Caco-2 (cell line): ENCODE measurements around the gene C3orf22. TPM values are rescaled to one million over a fixed set of nuclear protein-coding genes. Genes with fewer than 3 reads are reported as not detected.

Experiments
- BruUV-seq: library from RNA; stranded (reverse); fragments of 400-500 nt; replicated peaks from 2 replicates; lab custom pipeline; 2021; lab: Mats Ljungman, UMichigan
- CTCF ChIA-PET: fragments of 300-600 bp; sonication (Branson Sonifier 250); formaldehyde crosslinking; loops from one replicate; lab custom pipeline; 2022; ENCODE audit warnings: antibody characterized with exemption; lab: Charles Lee
- POLR2A ChIA-PET: fragments of 300-600 bp; sonication (Branson Sonifier 250); formaldehyde crosslinking; loops from one replicate; lab custom pipeline; 2022; ENCODE audit warnings: antibody characterized with exemption; lab: Charles Lee
- DNase-seq, 2 experiments: peaks; one replicate each; pipeline versions ENCODE4 v3.0.0 to v3.0.0-alpha.2; 2020 to 2022
- H3K27me3 ChIP-seq: replicated peaks from 2 replicates; pipeline ENCODE4 v1.6.0; 2011; ENCODE audit warnings: low read length; ENCODE audit not compliant: control insufficient read depth, insufficient read depth
- H3K36me3 ChIP-seq: 2 replicates; pipeline ENCODE4 v1.5.1; 2011; ENCODE audit warnings: low read length; ENCODE audit not compliant: control insufficient read depth, insufficient read depth
- H3K4me1 ChIP-seq: fragments of 250-450 bp; sonication (Bioruptor Pico); 2 replicates; pipeline ENCODE4 v1.5.1; 2020; ENCODE audit warnings: mild to moderate bottlenecking
- H3K4me3 ChIP-seq: 2 replicates; pipeline ENCODE4 v1.5.1; 2011; ENCODE audit warnings: low read depth, mild to moderate bottlenecking, control low read depth, low read length
- H3K9me3 ChIP-seq: fragments of 250-450 bp; sonication (Bioruptor Pico); 2 replicates; pipeline ENCODE4 v1.5.1; 2020; ENCODE audit warnings: mild to moderate bottlenecking, moderate library complexity
- H3K27ac Mint-ChIP-seq: one replicate; pipeline ENCODE4 v1.8.0; 2022; ENCODE audit warnings: mixed read lengths; ENCODE audit not compliant: unreplicated experiment
- H3K27me3 Mint-ChIP-seq: one replicate; pipeline ENCODE4 v1.8.0; 2022; ENCODE audit warnings: mixed read lengths; ENCODE audit not compliant: insufficient read depth, unreplicated experiment
- H3K36me3 Mint-ChIP-seq: one replicate; pipeline ENCODE4 v1.8.0; 2022; ENCODE audit warnings: mild to moderate bottlenecking, mixed read lengths; ENCODE audit not compliant: insufficient read depth, unreplicated experiment
- H3K4me1 Mint-ChIP-seq: one replicate; pipeline ENCODE4 v1.8.0; 2022; ENCODE audit warnings: low read depth, mixed read lengths; ENCODE audit not compliant: unreplicated experiment
- H3K4me3 Mint-ChIP-seq: one replicate; pipeline ENCODE4 v1.8.0; 2022; ENCODE audit warnings: mild to moderate bottlenecking, moderate library complexity, mixed read lengths; ENCODE audit not compliant: unreplicated experiment
- H3K9me3 Mint-ChIP-seq: one replicate; pipeline ENCODE4 v1.8.0; 2022; ENCODE audit warnings: mixed read lengths; ENCODE audit not compliant: unreplicated experiment
- CTCF ChIP-seq, 2 experiments: fragments of 200-600 bp in 1 of 2; IDR thresholded peaks; 1 replicate in 1 of 2; 2 replicates in 1 of 2; pipeline versions ENCODE4 v1.5.1 to v1.8.0; 2011 to 2022; ENCODE audit warnings: antibody characterized with exemption in 1 of 2, control low read depth in 1 of 2, inconsistent platforms in 1 of 2, low read depth in 1 of 2, low read length in 1 of 2, mild to moderate bottlenecking in 1 of 2, moderate library complexity in 1 of 2; ENCODE audit not compliant: insufficient read depth in 1 of 2, severe bottlenecking in 1 of 2, unreplicated experiment in 1 of 2
- intact Hi-C: fragments of 100-400 bp; cut with micrococcal nuclease; formaldehyde crosslinking; loops from one replicate; pipeline ENCODE4 v1.10.0; 2022; ENCODE audit not compliant: unreplicated experiment
- total RNA-seq: library from RNA; stranded (reverse); gene quantifications from 2 replicates; pipeline ENCODE4 v1.2.3, GENCODE V29; 2022

C3orf22 gene
- total RNA-seq, 1 experiment from 2014 or later: not detected

- Mint-ChIP-seq H3K9me3 (no peaks in the 10 kb centered on the region), H3K4me1 (no peaks in the 10 kb centered on the region), H3K27ac (no peak overlapping the region), H3K4me3 (no peak overlapping the region), H3K36me3 (no peaks in the 10 kb centered on the region), H3K27me3 (peaks cover 3% of the 10 kb centered on the region)
- Histone ChIP-seq H3K4me3 (no peak overlapping the region), H3K27me3 (no peaks in the 10 kb centered on the region), H3K9me3 (no peaks in the 10 kb centered on the region), H3K36me3 (no peaks in the 10 kb centered on the region), H3K4me1 (no peaks in the 10 kb centered on the region)
- ChIA-PET POLR2A (no interaction called here), CTCF (no interaction called here)
- BruUV-seq: no TSS peak
- TF ChIP-seq CTCF (IDR thresholded peaks at IDR 0.05; ENCODE audit: insufficient read depth in 1 of 2, low read depth in 1 of 2, low read length in 1 of 2, severe bottlenecking in 1 of 2, unreplicated experiment in 1 of 2): no peak
- intact Hi-C loops: no loop called here
- no peak for DNase-seq
Observed at GRCh38 chr3:126500016-126500415, 58.7 kb downstream of the C3orf22 start.

Other genes with a start within 250 kb of the C3orf22 start
- gene KLF15, start 201.5 kb downstream of the C3orf22 start, total RNA-seq: 2.7 and 3.9 TPM in 2 replicates
- not detected in 2 replicates for gene CFAP100, start 164.0 kb downstream of the C3orf22 start, total RNA-seq
- gene ZXDC, start 83.0 kb downstream of the C3orf22 start, total RNA-seq: 28.1 and 28.7 TPM in 2 replicates
- not detected in 2 replicates for gene UROC1, start 41.2 kb downstream of the C3orf22 start, total RNA-seq
- 17.0 and 25.3 TPM in 2 replicates for gene CHST13, start 34.8 kb downstream of the C3orf22 start, total RNA-seq
- gene TXNRD3, start 96.2 kb upstream of the C3orf22 start, total RNA-seq: 11.1 and 11.4 TPM in 2 replicates
- 47.9 and 49.5 TPM in 2 replicates for gene CHCHD6, start 145.3 kb upstream of the C3orf22 start, total RNA-seq